Activated T-helper 1 cell treated with anti-CD3 and anti-CD28 coated beads, Interleukin-12 subunit alpha, Interleukin-12 subunit beta, Interleukin-2, Interleukin-4 antibody, amounts not matched to agents 30 ng/mL and 10 ng/mL and 1 ng/mL, durations not matched to agents 14 hours and 24 hours and 36 hours (primary cell): ENCODE data around the gene ECSCR. TPM values are rescaled to one million over a fixed set of nuclear protein-coding genes. Genes with fewer than 3 reads are reported as not detected.

Experiments
- DNase-seq: peaks from one replicate; pipeline ENCODE4 v3.0.0; 2021; ENCODE audit warnings: low spot score
- H3K27ac Mint-ChIP-seq: one replicate; pipeline ENCODE4 v1.8.0; 2021; ENCODE audit warnings: mild to moderate bottlenecking, mixed read lengths
- H3K27me3 Mint-ChIP-seq: one replicate; pipeline ENCODE4 v1.8.0; 2022; ENCODE audit warnings: mild to moderate bottlenecking, moderate library complexity, mixed read lengths; ENCODE audit not compliant: insufficient read depth
- H3K36me3 Mint-ChIP-seq: one replicate; pipeline ENCODE4 v1.8.0; 2021; ENCODE audit warnings: low read depth, mixed read lengths
- H3K4me1 Mint-ChIP-seq: one replicate; pipeline ENCODE4 v1.8.0; 2021; ENCODE audit warnings: low read depth, mixed read lengths
- H3K4me3 Mint-ChIP-seq: one replicate; pipeline ENCODE4 v1.8.0; 2021; ENCODE audit warnings: mild to moderate bottlenecking, moderate library complexity, mixed read lengths
- H3K9me3 Mint-ChIP-seq: one replicate; pipeline ENCODE4 v1.8.0; 2021; ENCODE audit warnings: mixed read lengths
- intact Hi-C: fragments of 100-400 bp; cut with micrococcal nuclease; formaldehyde crosslinking; loops from one replicate; pipeline ENCODE4 v1.15.1; 2024
- total RNA-seq: library from RNA; stranded (reverse); gene quantifications from 2 replicates; pipeline ENCODE4 v1.2.3, GENCODE V29; 2022

ECSCR gene
- total RNA-seq, 1 donor from 2014 or later = 1.3 TPM

DNA sequence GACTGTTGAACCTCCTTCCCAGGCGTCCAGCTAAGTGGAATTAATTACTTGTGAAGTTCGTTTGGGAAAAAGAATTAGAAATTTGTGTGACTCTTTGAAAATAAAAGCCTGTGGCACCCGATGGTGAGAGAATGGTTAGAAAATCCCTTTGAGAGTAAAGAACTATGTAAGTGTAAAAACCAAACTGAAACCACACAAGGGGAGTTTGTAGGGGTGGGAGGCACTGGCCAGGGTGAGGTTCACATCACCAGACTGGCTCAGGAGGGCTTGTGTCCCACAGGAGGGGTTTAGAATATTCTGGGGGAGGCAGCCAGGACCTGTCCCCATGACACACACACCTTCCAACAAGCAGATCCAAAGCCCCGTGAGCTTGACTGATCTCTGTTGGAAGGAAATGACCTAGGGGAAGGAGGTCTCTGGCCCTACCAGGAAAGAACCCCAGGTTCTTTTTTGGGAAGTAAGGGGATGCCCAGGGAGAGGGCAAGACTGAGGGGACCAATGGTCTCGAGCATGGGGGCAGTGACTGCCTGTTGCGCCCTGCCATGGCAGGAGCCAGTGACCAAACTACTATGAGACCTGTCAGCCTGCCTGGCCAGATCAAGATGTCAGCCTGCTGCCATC, 62.9 kb downstream of the ECSCR start:
- Mint-ChIP-seq H3K4me3 (no peak overlapping the region), H3K27me3 (no peaks in the 10 kb centered on the region), H3K36me3 (peaks cover 9% of the 10 kb centered on the region), H3K27ac (peak overlapping the region; percentile 24), H3K4me1 (peaks cover 53% of the 10 kb centered on the region), H3K9me3 (no peaks in the 10 kb centered on the region)
- DNase-seq = no peak
- intact Hi-C loops = loop anchor here (5.0 kb wide), 2 partner anchors 932 to 1067 kb away; partner anchors contain the start of genes CDC25C and EGR1

Other genes starting within 250 kb of the ECSCR start
- gene MATR3, start 169.0 kb downstream of the ECSCR start, total RNA-seq = 232 and 258 TPM in 2 replicates
- 88.4 and 97.3 TPM in 2 replicates for gene PAIP2, start 120.9 kb downstream of the ECSCR start, total RNA-seq
- 1.4 and 1.5 TPM in 2 replicates for gene SLC23A1, start 79.4 kb downstream of the ECSCR start, total RNA-seq
- 38.1 and 38.8 TPM in 2 replicates for gene MZB1, start 72.8 kb downstream of the ECSCR start, total RNA-seq
- 9.1 and 9.3 TPM in 2 replicates for gene PROB1, start 67.6 kb downstream of the ECSCR start, total RNA-seq
- gene SPATA24, start 58.7 kb downstream of the ECSCR start, total RNA-seq = 4.1 and 5.3 TPM in 2 replicates
- 30.0 and 36.3 TPM in 2 replicates for gene DNAJC18, start 23.2 kb downstream of the ECSCR start, total RNA-seq
- gene SMIM33, start 8.3 kb upstream of the ECSCR start, total RNA-seq = 0.29 and 0.39 TPM in 2 replicates
- gene STING1, start 20.0 kb upstream of the ECSCR start, total RNA-seq = 213 and 226 TPM in 2 replicates
- gene UBE2D2, start 98.6 kb upstream of the ECSCR start, total RNA-seq = 251 and 265 TPM in 2 replicates
- 0.88 and 1.7 TPM in 2 replicates for gene CXXC5, start 185.6 kb upstream of the ECSCR start, total RNA-seq